Amygdala (tissue), 56 donors: ENCODE data around the gene DUS4L.

Experiments used
- DNase-seq, 56 donors: peaks; one replicate each; lab custom pipeline; 2025; lab: John Stamatoyannopoulos, UW

DUS4L gene

DNA sequence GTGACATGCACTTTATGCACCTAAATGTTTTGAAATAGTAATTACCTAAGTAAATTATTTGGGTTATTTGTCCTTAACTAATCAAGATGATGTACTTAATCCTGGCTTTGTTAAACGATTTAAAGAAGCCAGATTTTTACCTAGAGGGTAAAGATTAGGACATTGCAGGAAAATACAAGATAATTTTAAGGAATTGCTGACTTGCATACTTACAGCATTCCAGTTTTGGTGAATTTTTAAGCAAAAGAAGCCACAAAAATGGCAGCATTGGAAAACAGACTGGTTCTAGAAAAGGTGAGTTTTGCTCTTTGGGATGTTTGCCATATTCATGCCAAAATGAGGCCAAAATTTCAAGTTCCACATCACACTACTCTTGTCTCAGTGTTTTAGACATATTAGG is 49.7 kb downstream of the DUS4L start:
- no peak for DNase-seq

DNA sequence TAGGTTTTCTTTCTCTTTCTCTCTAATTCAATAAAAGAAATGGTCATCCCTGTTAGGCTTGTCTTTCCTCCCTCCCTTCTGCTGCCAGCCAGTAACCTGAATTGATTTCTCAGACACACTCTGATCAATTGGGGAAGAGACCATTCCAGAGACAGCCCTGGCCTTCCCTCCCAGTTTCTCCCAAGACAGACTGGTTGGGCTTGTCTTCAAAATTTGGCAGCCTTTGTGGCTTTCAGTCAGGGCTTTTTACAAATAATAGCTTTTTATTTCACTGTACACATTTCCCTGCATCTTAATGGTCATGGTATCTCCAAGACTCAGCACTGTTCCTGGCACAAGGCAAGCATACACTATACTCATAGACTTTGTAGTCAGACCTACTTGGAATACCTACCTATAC is 50.2 kb downstream of the DUS4L start:
- DNase-seq = no peak

DNA sequence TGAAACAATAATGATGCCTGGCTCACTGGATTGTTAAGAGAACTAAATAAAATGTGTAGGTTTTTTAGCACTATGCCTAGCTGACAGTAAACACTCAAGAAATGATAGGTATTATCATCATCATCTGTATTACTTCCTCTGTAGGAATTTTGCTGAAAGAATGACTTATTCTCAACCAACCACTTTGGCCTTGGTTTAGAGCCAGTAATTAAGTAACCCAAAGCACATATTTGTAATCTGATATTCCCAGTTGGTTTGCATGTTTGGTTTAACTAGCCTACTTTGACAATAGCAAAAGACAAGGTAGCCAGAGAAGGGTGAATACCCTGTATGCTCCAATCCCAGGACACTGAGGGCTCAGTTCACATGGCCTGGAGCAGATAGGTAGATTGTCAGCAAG is 50.7 kb downstream of the DUS4L start:
- DNase-seq = no peak

DNA sequence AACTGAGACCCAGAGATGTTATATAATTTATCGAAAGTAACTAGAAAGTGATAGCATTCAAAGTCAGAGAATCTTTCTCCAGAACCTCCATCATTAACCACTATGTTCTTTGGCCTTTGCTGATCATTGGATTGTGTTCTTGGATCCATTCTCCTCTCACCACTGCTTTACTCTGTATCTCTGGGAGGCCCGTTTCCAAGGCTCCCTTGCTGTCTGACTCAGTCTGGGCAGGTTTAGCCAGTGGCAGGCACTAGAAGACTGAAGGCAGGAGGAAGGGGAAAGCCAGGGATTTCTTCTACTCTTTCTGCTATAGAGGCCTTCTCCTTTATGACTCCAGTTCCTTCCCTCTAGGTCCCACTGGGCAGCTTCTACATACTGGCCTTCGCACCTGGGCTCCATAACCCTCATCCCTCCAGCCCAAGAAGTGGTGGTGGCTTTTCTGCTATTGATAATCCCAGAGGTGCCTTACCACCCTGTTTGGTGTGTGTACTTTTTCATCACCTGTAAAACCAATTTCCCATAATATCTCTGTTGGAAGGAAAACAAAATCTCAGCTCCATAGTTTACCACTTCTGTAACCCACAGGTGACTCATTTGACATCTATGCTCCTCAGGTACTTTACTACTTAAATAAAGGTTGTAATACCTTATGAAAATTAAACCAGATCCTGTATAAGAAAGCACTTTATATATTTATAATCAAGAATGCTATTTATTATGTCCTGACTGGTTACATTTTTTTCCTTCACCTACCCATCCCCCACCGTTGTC is 52.3 kb downstream of the DUS4L start:
- DNase-seq = no peak

DNA sequence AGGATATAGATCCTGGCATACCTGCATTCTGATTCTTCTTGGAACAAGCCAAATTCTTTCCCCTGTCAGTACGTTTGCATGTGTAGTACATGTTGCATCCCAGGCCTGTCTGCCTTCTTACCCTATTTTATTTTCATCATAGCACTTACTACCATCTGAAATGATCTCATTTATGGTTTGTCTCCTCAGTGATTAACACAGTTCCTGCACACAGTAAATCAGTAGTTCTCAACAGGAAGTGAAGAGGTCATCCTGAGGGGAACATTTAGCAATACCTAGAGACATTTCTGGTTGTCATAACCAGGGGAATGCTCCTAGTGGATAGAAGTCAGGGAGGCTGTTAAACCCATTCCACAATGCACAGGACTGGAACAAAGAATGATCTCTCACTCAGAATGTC is 58.7 kb downstream of the DUS4L start:
- no peak for DNase-seq

DNA sequence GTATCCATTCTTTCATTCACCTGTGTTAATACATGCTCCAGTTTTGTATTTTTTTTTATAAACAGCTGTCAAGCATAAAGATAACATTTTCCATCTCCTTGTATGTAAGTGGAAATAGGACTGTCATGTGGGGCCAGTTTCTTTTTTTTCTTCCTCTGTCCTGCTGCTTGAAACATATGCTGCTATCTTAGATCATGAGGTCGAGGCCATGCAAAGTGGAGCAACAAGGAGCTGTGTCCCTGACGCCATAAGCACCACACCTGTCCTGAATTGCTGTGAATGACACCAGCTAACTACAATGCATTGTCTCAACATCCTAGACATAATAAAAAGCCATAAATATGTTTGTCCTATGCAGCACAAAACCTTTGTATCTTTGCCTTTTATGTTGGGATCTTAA is 59.1 kb downstream of the DUS4L start:
- DNase-seq = no peak

DNA sequence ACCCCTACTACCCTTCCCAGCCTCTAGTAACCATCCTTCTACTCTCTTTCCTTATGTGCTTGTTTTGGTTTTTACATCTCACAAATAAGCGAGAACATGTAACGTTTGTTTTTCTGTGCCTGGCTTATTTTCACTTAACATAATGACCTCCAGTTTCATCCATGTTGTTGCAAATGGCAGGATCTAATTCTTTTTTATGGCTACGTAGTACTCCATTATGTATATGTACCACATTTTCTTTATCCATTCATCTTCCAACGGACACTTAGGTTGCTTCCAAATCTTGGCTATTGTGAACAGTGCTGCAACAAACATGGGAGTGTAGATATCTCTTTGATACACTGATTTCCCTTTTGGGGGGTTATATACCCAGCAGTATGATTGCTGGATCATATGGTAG is 63.2 kb downstream of the DUS4L start:
- DNase-seq = no peak
